GM21528 (cell line): ENCODE data around the gene SCUBE1.

Source experiments
- ATAC-seq: cut with Tn5 transposase; IDR thresholded peaks from one replicate; pipeline ENCODE4 v1.9.1; 2021; ENCODE audit warnings: mild to moderate bottlenecking, moderate library complexity; ENCODE audit not compliant: unreplicated experiment, low FRiP score

Gene SCUBE1

DNA sequence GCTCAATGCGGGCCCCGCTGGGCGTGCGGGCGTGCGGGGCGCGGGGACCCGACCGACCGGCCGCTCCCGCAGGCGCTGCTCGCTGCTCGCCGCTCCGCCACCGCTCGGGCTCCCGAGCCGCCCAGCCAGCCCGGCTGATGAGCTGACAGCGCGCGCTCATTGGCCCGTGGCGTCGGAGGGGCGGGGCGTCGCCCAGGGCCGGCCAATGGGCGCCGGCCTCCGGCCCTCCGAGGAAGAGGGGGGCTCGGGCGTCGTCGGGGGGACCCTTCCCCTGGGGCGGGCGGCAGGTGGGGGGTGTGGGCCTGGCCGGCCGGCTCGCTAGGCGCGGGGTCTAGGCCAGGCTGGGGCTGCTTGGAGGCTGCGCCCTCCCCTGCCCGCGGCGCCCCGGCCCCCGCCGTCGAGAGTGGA lies at the start of gene SCUBE1:
Gene SCUBE1 (minus strand): TSS at position 111 of the 408 bp plus-strand sequence. CDS start 111 bp downstream, outside the sequence.
- no peak for ATAC-seq

DNA sequence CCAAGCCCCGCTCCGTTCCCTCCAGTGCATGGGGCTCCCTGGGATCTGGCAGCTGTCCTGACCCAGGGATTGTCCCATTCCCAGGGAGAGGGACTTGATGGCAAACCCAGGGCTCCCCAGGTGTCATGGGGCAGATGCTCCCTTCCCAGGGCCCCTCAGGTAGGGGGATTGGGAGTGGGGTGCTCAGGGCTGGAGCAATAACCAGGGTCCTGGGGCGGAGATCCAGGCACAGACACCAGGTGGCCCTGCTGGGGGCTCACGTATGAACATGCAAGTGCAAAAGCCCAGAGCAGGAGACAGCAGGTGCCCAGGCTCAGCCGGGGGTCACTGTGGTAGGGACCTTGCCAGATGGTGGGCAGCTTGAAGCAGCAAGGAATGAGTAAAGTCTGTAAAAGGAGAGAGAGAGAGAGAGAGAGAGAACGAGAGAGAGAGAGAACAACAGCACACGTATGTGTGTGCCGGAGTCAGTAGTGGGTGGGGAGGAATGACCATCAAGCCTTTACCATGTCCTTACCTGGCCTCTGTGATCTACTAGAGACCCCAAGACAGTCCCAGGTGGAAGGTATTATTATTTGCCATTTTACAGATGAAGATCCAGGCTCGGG lies 49.3 kb upstream of the SCUBE1 start:
- ATAC-seq = no peak

DNA sequence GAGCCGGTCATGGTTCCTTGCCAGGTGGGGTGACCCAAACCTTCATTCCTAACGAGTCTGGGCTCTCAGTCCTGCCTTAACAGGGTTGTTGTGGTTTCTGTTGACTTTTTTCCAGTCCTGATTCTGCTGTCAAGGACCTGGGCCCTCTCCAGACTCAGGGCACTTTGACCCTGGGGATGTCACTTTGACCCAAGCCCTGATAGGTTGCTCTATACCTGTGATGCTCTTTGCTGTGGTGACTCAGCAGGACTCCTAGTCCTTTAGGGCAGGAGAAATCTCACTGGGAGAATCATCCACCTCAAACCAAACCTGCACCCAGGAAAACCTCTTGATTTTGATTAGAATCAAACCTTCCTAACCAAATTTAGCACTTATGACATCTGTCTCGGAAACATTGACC lies 48.1 kb upstream of the SCUBE1 start:
- no peak for ATAC-seq

GRCh38 chr22:43390872-43391271 lies 47.7 kb upstream of the SCUBE1 start:
- no peak for ATAC-seq

DNA sequence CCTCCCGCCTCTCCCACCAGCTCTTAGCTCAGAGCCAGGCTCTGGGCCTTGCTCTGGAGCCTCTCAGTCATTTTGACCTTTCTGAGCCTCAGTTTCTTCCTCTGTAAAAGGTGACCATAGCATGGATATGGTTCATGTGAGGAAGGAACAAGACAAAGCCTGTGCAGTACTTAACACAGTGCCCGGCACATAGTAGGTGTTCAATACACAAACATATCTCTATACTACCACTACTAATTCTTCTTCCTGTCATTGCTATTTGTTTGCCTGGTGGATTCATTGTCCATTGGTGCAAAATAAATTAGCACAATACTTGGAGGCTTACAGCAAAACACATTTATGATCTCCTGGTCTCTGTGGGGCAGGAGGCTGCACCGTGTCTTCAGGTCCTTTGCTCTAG lies 47.0 kb upstream of the SCUBE1 start:
- ATAC-seq = no peak

DNA sequence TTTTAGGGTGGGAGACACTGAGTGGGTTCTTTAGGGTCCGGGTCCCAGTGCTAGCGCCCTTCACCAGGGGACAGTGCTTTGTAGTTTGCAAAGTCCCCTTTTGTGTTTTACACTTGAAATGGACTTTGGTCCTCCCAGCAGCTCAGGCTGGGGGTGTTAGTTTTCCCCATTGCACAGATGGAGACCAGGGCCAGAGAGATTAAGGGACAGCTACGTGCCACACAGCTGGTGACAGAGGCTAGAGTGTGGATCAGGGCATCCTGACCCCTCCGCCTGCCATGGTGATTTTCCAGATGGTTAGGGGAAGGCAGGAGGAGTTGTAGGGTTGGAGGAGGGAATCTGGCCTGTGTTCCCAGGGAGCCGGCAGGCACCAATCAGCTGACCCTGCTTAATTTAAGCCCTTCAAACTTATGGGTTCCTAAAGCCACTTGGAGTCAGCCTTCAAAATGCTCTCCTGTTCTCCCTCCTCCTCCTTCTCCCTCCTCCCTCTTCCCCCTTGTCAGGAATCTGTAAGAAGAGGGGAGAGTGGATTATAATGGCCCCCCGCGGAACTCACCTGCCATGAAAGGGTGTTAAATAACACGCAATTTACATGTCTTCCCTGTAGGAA lies 46.2 kb upstream of the SCUBE1 start:
- no peak for ATAC-seq

DNA sequence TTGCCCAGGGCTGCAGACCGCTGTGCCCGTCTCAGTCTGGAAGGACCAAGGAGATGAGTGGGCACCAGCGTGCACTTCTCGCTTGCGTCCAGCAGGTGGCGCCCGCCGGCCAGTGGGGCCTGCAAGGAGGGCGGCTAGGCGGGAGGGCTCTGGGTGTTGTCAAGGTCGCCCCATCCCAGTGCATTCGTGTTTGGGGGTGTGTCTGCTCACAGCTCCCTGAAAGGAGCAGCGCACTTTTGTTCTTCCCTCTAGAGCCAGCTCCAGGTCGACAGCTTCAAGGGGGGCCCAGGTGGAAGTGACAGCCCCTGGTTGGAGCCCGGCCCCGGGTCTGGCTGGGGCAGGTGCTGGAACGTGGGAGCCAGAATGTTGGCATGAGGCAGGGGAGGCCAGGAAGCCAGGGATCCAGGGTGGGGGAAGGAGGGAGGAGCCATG lies 45.3 kb upstream of the SCUBE1 start:
- ATAC-seq = no peak

DNA sequence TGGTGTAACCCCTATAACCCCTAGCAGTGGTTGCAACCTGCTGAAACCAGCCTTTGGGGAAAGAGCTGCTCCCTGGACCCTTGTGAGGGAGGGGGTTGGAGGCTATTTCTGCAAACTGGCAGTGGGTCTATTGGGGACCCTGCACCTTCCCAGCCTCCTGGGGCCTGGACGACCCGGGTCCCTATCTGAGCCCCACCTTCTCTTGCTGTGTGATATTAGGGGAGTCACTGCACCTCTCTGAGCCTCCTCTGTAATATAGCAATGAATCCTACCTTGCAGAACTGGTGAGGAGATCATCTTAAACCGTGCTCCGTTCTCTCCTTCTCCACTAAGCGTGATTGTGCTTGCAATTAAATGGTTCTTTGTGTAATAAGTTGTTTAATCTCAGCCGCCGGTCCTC lies 44.6 kb upstream of the SCUBE1 start:
- ATAC-seq = no peak

- ATAC-seq = no peak
Measured at GRCh38 chr22:43385770-43386641, 42.8 kb upstream of the SCUBE1 start.

- ATAC-seq = no peak
Measured at GRCh38 chr22:43384863-43385262, 41.7 kb upstream of the SCUBE1 start.

- no peak for ATAC-seq
Measured at GRCh38 chr22:43381693-43382092, 38.5 kb upstream of the SCUBE1 start.

GRCh38 chr22:43377896-43378704 lies 34.9 kb upstream of the SCUBE1 start:
- no peak for ATAC-seq

DNA sequence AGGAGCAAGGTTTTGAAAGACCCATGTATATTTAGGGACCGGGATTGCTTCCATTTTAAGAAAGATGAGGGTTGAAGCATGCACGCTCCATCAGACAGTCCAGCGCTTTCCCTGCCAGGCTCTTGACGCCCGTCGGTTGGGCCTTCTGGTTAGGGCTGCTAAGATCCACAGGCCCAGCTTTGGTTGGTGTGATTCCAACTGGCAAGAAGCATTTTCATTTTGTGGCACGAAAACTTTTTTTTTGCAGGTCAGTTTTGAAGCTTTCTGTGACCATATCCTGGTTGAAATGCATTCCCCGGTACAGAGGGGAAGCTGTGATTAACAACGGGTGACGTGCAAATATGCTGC lies 34.4 kb upstream of the SCUBE1 start:
- no peak for ATAC-seq

DNA sequence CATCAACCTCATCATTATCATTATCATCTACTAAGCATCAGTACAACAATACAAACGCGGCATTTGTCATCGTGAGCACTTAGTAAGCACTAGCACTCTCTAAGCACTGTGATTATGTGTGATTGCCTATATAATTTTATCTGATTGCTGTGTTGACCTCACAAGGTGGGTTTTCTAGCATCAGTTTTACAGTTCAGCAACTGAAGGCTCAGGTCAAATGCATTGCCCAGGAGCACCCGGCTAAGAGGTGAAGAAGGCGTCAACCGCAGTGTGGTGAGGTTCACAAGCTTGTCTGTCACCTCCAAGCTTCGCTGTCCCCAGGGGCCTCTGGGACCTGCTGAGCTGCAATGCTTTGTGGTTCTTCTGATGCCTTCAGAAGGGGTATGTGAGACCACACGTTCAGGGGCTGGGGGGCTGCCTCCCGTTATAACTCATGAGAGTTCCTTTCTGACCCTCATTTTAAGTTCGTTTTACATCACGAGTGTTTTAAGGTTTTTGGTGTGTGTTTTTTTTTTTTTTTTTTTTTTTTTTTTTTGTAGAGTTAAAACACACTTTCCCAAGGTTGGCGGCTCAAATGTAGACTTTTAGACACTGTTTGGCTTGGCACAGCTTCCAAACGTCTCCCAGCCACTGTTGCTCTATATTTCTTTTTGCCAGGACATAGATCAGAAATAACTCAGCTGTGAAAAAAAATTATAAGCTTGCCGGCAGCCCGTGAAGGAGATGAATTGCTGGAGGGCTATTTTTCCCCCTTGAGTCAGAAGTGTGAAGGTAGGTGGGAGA lies 33.8 kb upstream of the SCUBE1 start:
- no peak for ATAC-seq

GRCh38 chr22:43375951-43376455 lies 32.8 kb upstream of the SCUBE1 start:
- no peak for ATAC-seq

GRCh38 chr22:43370036-43370435 lies 26.9 kb upstream of the SCUBE1 start:
- ATAC-seq = no peak

- no peak for ATAC-seq
Measured at GRCh38 chr22:43365715-43366440, 22.7 kb upstream of the SCUBE1 start.

DNA sequence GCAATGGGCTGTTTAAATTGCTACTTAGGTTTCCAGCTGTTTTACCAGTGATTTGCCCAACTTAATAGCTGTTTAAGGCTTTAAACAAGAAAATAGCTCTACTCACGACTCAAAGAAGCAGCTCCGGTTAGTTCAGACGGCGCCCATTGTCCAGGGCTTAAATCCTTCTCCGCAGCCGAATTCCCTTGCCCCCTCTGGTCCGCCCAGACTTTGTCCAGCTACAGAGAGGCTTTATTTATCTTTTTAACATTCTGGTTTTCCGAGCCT lies 20.9 kb upstream of the SCUBE1 start:
- ATAC-seq = no peak

DNA sequence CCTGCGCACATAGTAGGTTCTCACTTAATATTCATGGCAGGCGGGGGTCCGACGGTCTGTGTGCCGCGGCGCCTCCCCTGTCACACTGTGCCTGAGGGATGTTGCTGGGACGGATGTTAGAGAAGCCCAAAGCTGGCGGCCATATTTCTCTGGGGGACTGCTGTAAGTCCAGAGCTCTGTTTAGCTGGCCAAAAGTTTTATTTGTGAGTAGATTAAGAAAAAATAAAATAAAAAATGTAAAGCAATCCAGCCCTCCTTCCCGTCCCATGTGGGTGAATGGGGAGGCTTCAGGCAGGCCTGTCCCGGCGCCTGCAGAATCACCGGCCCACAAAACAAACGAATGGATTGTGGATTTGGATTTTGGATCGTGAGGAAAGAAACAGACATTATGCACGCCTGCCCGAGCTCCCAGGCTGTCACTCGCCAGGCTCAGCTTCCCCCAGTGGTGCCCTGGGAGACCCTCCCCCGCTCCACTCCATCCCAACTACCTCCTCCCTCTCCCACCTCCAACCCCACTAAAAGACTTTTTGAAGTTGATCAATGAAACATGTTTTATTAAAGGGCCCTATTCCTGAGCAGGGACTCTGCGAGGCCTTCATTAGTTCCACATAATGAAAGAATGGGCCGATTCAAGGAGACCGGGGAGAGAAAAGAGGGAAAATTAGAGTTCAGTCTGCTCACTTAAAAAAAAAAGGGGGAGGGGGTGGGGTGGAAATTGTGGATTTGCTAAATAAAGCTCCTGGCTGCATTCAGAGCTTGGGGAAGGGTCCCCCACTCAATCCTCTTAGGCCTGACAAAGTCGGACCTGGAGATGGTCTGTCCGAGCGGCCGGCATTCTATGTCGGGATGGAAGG lies 20.4 kb upstream of the SCUBE1 start:
- no peak for ATAC-seq
